Testis (tissue), 2 donors: ENCODE results near the gene PRDM10.

Experiments used
- CTCF ChIP-seq, 3 experiments: fragments of 450-650 bp in 2 of 3; fragments of 200-600 bp in 1 of 3; sonication (generic) in 1 of 3; IDR thresholded peaks; one replicate each; pipeline ENCODE4 v1.5.1; 2016 to 2019; ENCODE audit warnings: antibody characterized with exemption in 3 of 3, mild to moderate bottlenecking in 2 of 3, moderate library complexity in 1 of 3
- POLR2A ChIP-seq: fragments of 450-650 bp; IDR thresholded peaks from one replicate; pipeline ENCODE4 v1.6.1; 2017; ENCODE audit warnings: antibody characterized with exemption, mild to moderate bottlenecking, moderate library complexity

GRCh38 chr11:130032931-130033330, 30.3 kb upstream of the PRDM10 start:
- TF ChIP-seq POLR2A, result no peak
- TF ChIP-seq CTCF (IDR thresholded peaks at IDR 0.05), result no peak
